ENCODE data around the gene SLC7A8. TPM values are rescaled to one million over a fixed set of nuclear protein-coding genes. Genes with fewer than 3 reads are reported as not detected.
"Not testable (repeated sequence)": the region's sequence is repeated elsewhere in the genome, so short reads cannot be mapped to it uniquely, and the experiment has no call there.

Gene SLC7A8
- total and polyA plus RNA-seq, 4 donors, result 2.6 to 9.8 (median 5.4) TPM

GRCh38 chr14:23228812-23229211, 45.4 kb upstream of the SLC7A8 start:
- Histone ChIP-seq H3K4me1 (ENCODE audit: control insufficient read depth in 4 of 4, insufficient read depth in 4 of 4, low read length in 3 of 4) (no peaks in the 10 kb centered on the region), H3K27me3 (ENCODE audit: control insufficient read depth in 4 of 4, insufficient read depth in 4 of 4, low read length in 3 of 4) (no peaks in the 10 kb centered on the region), H3K9me3 (ENCODE audit: control insufficient read depth in 4 of 4, low read length in 3 of 4) (no peaks in the 10 kb centered on the region), H3K9ac (ENCODE audit: low read depth in 1 of 2, low read length in 2 of 2) (no peak overlapping the region), H3K36me3 (ENCODE audit: control insufficient read depth in 4 of 4, insufficient read depth in 3 of 4, low read depth in 1 of 4, low read length in 3 of 4) (no peaks in the 10 kb centered on the region), H3K4me3 (ENCODE audit: low read depth in 1 of 3, low read length in 3 of 3) (no peak overlapping the region), H3K27ac (ENCODE audit: low read depth in 1 of 2, low read length in 2 of 2) (no peak overlapping the region)
- TF ChIP-seq NR2F2 (IDR thresholded peaks at IDR 0.05) (no peak), FOXA1 (IDR thresholded peaks at IDR 0.05) (no peak), YY1 (IDR thresholded peaks at IDR 0.05) (no peak), RAD21 (IDR thresholded peaks at IDR 0.05) (no peak), HNF4G (IDR thresholded peaks at IDR 0.05) (no peak), MAX (IDR thresholded peaks at IDR 0.05) (no peak), HNF4A (conservative IDR thresholded peaks at IDR 0.05) (no peak), RXRA (IDR thresholded peaks at IDR 0.05) (no peak), REST (IDR thresholded peaks at IDR 0.05) (no peak), FOXA2 (IDR thresholded peaks at IDR 0.05) (no peak), GABPA (IDR thresholded peaks at IDR 0.05 in 1 of 2, conservative IDR thresholded peaks at IDR 0.05 in 1 of 2) (no peak), CTCF (IDR thresholded peaks at IDR 0.05; ENCODE audit: low read depth, low read length, missing input control) (no peak), SP1 (IDR thresholded peaks at IDR 0.05) (no peak), TAF1 (conservative IDR thresholded peaks at IDR 0.05) (no peak), EGR1 (IDR thresholded peaks at IDR 0.05; ENCODE audit: low read depth in 2 of 2) (no peak)
- 77% methylated on average over 1 of the region's 1 CpG for WGBS
- no peak for DNase-seq (ENCODE audit: low spot score)

GRCh38 chr14:23227566-23227965, 44.1 kb upstream of the SLC7A8 start:
- no peaks in the 10 kb centered on the region for H3K9me3 ChIP-seq (ENCODE audit: control insufficient read depth in 4 of 4, low read length in 3 of 4)
- no peaks in the 10 kb centered on the region for H3K27me3 ChIP-seq (ENCODE audit: control insufficient read depth in 4 of 4, insufficient read depth in 4 of 4, low read length in 3 of 4)
- H3K4me3 ChIP-seq (ENCODE audit: low read depth in 1 of 3, low read length in 3 of 3), result no peak overlapping the region
- no peak for TF ChIP-seq CTCF (IDR thresholded peaks at IDR 0.05; ENCODE audit: low read depth, low read length, missing input control)
- TF ChIP-seq MAX (IDR thresholded peaks at IDR 0.05), result no peak
- TF ChIP-seq RAD21 (IDR thresholded peaks at IDR 0.05), result no peak
- no peak for TF ChIP-seq REST (IDR thresholded peaks at IDR 0.05)
- TF ChIP-seq RXRA (IDR thresholded peaks at IDR 0.05), result no peak
- no peak for TF ChIP-seq JUND (IDR thresholded peaks at IDR 0.05)
- TF ChIP-seq ATF3 (IDR thresholded peaks at IDR 0.05), result no peak
- DNase-seq (ENCODE audit: low spot score), result no peak
- WGBS, result 59% methylated on average over 4 of the region's 4 CpGs
- no peaks in the 10 kb centered on the region for H3K36me3 ChIP-seq (ENCODE audit: control insufficient read depth in 4 of 4, insufficient read depth in 3 of 4, low read depth in 1 of 4, low read length in 3 of 4)
- H3K27ac ChIP-seq (ENCODE audit: low read depth in 1 of 2, low read length in 2 of 2), result no peak overlapping the region
- no peaks in the 10 kb centered on the region for H3K4me1 ChIP-seq (ENCODE audit: control insufficient read depth in 4 of 4, insufficient read depth in 4 of 4, low read length in 3 of 4)
- H3K9ac ChIP-seq (ENCODE audit: low read depth in 1 of 2, low read length in 2 of 2), result no peak overlapping the region

GRCh38 chr14:23224958-23225357, 41.5 kb upstream of the SLC7A8 start:
- not testable (repeated sequence) for H3K27ac ChIP-seq (ENCODE audit: low read depth in 1 of 2, low read length in 2 of 2); DNase-seq (ENCODE audit: low spot score); H3K36me3 ChIP-seq (ENCODE audit: control insufficient read depth in 4 of 4, insufficient read depth in 3 of 4, low read depth in 1 of 4, low read length in 3 of 4); H3K9me3 ChIP-seq (ENCODE audit: control insufficient read depth in 4 of 4, low read length in 3 of 4); H3K27me3 ChIP-seq (ENCODE audit: control insufficient read depth in 4 of 4, insufficient read depth in 4 of 4, low read length in 3 of 4); H3K4me3 ChIP-seq (ENCODE audit: low read depth in 1 of 3, low read length in 3 of 3); H3K9ac ChIP-seq (ENCODE audit: low read depth in 1 of 2, low read length in 2 of 2); H3K4me1 ChIP-seq (ENCODE audit: control insufficient read depth in 4 of 4, insufficient read depth in 4 of 4, low read length in 3 of 4)
- 83% methylated on average over 1 of the region's 1 CpG for WGBS

All from liver (tissue), 9 donors.